Activated CD8-positive, alpha-beta memory T cell treated with anti-CD3 and anti-CD28 coated beads, Interleukin-2, amount 50 U/mL, for 1 hour (primary cell): Measurements from ENCODE around the gene IBA57.
"Not testable (repeated sequence)": the region's sequence is repeated elsewhere in the genome, so short reads cannot be mapped to it uniquely, and the experiment has no call there.

Experiments used
- DNase-seq: peaks from one replicate; pipeline ENCODE4 v3.0.0-alpha.2; 2020; ENCODE audit errors: extremely low read depth

Gene IBA57

GRCh38 chr1:228226141-228226874, 60.7 kb downstream of the IBA57 start:
- no peak for DNase-seq

- DNase-seq, result no peak
These were observed 61.6 kb downstream of the IBA57 start for GRCh38 chr1:228226956-228227791.

- not testable (repeated sequence) for DNase-seq
These were observed 62.5 kb downstream of the IBA57 start for GRCh38 chr1:228228147-228228546.

GRCh38 chr1:228228601-228229074, 63.0 kb downstream of the IBA57 start:
- no peak for DNase-seq

- no peak for DNase-seq
These were observed 65.6 kb downstream of the IBA57 start for GRCh38 chr1:228231189-228231588.
